ENCODE measurements around the gene COL6A2.

The COL6A2 gene

DNA sequence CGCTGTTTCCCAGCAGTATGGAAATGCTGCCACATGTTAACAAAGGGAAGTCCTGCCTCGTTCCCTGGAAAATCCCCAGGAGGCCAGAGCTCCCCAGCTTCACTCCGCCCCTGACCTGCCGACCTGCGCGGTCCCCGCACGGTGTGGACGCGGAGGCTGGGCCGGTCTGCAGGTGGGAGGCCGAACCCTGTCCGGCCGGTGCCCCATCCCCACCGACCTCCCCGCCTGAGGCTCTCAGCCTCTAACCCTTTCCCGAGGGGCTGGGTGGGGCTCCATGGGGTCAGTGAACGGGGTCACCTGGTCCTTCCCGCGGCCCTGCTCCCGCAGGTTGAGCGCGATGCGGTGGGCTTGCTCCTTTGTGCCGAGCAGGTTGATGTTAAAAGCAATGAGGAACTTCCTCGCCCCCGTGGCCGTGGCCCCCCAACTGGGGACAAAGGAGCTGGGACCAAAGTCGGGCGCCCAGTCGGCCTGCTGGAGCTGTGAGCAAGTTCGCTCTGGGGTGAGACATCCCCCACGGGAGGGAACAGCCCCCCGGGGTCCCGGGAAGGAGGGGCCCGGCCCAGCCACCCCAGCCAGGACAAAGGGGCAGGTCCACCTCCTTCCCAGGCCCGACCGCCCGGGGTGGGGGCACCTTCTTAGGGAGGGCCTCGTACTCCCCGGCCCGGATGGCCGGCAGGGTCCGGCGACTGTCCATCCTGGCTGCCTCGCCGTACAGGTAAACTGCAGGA lies 53.5 kb downstream of the COL6A2 start:
- H3K27ac ChIP-seq = no peak overlapping the region
- no peak for DNase-seq (ENCODE audit: low read depth, low spot score)

DNA sequence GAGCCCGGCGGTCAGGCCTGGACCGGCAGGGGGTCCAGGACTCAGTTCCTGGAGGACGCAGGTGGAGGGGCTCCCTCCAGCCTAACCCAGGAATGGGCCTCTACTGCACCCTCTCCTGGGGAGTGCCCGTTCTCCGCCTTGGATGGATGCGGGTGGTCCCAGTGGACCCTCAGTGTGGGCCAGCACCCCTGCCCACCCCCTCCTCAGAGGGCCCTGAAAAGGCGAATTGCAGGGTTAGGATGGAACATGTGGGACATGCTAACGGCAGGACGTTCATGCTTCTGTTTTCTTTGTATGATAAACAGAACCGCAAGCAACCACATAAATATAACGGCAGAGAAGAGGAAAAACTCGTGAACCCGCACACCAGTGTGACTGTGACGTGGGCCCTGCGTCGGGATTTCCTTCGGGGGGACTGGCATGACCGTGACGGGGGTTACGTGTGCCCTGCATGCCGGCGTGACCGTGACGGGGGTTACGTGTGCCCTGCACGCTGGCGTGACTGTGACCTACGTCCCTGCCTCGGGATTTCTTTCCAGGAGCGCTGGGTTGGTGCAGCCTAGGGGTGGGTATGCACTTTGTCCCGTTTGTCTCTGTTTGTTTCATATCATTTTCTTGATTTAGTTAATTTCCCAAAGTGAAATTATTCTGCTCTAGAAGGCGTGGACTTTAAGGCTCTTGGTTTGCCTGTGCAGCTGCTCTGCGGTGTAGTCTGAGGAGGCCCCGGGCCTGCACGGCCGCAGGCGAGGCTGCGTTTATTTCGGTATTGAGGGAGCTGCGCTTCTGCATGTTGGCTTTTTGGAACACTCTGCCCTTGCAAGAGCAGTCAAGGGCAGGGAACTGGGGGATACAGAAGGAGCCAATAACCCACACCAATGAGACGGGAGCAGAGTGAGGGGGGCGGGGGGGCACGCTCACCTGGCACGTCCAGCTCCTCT lies 54.3 kb downstream of the COL6A2 start:
- H3K27ac ChIP-seq = no peak overlapping the region
- no peak for DNase-seq (ENCODE audit: low read depth, low spot score)

DNA sequence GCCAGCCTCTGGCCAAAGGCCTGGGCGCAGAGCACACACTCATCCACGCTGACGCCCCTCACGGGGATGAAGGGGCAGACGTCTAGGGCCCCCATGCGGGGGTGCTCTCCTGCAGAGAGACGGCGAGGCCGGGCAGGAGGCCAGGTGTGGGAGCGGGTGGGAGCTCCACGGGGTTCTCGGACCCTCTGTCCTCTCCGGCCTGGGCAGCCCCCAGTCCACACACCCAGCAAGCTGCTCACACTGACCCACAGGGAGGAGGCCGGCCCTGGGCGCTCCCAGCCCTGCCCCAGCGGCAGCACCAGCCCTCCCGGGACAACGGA lies 55.0 kb downstream of the COL6A2 start:
- no peak overlapping the region for H3K27ac ChIP-seq
- DNase-seq (ENCODE audit: low read depth, low spot score) = no peak

DNA sequence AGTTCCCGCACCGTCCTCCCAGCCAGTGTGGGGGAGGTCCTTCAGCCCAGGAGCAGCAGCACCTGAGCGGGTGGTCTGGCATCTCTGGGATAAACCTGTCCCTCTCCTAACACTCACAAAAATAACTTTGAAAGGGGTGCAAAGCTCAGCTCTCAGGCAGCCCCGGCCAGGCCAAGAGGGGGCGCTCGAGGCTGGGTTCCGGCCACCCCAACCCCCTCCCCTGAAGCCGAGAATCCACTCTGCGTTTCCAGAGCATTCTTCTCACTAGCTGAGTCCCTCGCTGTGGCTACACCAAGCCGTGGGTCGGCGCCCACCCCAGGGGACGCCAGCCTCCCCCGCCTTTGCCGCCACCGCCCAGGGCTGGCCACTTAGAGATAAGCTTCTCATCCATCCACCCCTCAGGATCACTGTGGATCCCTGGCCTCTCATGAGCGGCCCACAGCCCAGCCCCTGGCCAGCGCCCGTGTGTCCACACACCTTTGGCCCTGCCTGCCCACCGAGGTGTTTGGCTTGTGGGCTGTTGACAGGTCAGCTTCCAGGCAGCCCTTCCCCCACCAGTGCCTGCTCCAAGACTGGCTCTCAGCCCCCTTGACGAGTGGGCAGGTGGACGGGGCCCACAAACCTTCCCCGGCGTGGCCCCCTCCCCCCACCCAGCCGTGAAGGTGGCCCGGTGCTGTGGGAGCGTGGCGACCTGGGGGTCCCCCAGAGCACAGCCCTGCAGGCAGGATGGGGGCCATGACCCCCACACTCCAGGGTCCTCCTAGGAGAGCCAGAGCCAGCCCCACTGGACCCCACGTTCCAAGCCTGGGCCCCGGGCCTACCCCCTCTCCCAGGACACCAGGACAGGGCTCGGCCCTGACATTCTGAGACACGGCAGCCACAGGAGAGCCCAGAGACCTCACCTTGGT lies 55.6 kb downstream of the COL6A2 start:
- DNase-seq (ENCODE audit: low read depth, low spot score) = no peak
- H3K27ac ChIP-seq = no peak overlapping the region

DNA sequence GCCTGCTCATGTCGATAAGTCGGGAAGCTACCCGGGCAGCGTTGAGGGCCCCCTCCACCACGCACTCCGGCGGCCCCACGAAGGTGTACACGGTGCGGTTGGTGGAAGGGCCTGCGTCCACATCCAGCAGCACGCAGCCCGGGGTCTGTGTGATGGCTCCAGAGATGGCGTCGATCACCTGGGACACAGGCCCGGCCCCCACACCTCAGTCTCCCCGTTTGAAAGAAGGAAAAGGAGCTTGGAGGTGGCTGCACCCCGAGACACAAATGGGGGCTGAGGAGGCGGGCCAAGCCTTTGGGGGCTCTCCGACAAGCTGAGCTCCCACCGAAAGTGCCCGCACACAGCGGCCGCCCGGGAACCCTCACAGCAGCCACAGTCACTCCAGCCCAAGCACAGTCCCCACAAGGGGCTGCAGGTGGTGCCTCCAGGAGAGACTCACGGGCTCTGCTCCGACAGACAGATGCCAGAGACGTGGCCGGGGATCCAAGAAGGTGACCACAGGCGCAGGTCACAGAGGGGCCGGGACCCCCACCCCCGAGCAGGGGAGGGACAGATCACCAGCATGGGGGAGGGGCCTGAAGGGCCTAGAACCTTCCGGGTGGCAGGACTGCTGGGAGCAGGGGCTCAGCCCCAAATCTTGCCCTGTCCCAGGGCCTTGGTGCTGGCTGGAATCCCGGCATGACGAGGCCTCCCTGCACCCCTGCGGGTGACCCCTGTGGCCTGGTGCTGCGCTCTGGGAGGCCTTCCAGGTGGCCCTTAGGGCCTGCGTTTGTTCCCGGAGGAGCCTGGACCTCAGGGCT lies 56.4 kb downstream of the COL6A2 start:
- no peak for DNase-seq (ENCODE audit: low read depth, low spot score)
- H3K27ac ChIP-seq = no peak overlapping the region

DNA sequence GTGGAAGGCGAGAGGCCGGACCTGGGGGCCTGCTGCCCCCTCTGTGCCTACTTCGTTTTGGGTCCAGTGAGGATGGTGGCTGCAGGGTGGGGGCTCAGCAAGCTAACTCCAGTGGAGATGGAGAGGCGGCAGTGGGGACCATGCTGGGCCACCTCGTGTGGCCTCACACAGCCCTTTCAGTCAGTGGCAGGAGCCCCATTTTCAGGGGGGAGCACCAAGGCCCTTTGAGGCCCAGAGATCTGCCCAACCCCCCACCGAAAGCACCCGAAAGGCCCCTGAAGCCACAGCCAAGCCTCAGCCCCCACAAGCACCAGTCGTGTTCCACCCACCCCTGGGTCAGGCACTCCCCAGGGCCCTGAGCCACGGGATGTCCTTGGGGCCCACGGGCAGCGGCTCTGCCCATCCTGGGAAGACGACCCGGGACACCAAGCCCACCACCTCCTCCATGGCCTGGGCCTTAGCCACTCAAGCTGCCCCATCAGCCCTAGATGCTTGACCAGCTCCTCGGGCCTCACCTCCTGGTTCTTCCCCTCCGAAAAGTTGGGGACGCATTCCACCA lies 57.1 kb downstream of the COL6A2 start:
- no peak for DNase-seq (ENCODE audit: low read depth, low spot score)
- no peak overlapping the region for H3K27ac ChIP-seq

DNA sequence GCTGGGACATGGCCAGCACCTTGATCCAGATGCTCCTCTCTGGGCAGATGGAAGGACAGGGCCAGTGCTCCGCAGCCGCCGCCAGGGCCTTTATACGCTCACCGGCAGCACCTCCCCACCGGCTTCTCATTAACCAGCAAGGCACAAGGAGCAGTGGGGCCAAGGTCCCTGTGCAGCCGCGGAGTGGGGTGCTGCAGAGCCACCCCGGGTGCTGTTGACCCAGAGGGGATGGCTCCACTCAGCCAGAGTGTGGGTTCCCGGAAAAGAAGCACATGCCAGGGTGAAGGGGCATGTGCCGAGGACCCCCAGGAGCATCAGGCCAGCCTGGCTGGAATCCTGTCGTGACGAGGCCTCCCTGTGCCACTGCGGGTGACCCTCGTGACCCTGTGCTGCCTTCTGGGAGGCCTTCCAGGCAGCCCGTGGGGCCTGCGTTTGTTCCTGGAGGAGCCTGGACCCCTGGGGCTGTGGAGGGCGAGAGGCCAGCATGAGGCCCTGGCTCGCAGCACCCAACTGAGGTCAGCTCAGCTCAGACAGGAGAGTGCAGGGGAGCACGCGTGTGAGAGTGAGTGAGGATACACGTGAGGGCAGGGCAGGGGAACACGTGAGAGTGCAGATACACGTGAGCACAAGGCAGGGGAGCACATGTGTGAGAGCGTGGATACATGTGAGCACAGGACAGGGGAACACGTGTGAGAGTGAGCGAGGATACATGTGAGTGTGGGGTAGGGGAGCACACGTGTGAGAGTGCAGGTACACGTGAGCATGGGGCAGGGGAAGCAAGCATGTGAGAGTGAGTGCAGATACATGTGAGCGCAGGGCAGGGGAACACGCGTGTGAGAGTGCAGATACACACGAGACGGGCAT lies 57.8 kb downstream of the COL6A2 start, which contains the start of gene FTCD:
Gene FTCD, minus strand, starts transcription at position 66 of the 864 bp plus-strand sequence. Its CDS starts 56 bp downstream, at position 10.
- H3K27ac ChIP-seq = no peak within 1 kb of the TSS
- DNase-seq (ENCODE audit: low read depth, low spot score) = no peak

DNA sequence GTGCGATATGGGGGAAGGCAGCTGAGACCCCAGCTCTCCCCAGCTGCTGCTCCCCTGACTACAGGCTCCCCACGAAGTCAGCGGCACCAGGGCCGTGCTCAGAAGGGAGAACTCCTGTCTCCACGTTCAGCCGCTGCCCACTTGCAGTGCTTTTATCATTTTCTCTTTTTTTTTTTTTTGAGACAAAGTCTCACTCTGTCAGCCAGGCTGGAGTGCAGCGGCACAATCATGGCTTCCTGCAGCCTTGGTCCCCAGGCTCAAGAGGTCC lies 58.4 kb downstream of the COL6A2 start:
- H3K27ac ChIP-seq = no peak overlapping the region
- DNase-seq (ENCODE audit: low read depth, low spot score) = no peak

DNA sequence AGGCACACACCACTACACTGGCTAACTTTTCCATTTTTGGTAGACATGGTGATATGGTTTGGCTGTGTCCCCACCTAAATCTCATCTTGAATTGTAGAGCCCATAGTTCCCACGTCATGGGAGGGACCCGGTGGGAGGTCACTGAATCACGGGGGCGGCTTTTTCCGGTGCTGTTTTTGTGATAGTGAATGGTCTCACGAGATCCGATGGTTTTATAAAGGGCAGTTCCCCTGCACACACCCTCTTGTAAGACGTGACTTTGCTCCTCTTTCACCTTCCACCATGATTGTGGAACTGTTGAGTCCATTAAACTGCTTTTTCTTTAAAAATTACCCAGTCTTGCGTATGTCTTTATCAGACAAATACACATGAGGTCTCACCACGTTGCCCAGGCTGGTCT lies 58.8 kb downstream of the COL6A2 start:
- no peak overlapping the region for H3K27ac ChIP-seq
- DNase-seq (ENCODE audit: low read depth, low spot score) = no peak

DNA sequence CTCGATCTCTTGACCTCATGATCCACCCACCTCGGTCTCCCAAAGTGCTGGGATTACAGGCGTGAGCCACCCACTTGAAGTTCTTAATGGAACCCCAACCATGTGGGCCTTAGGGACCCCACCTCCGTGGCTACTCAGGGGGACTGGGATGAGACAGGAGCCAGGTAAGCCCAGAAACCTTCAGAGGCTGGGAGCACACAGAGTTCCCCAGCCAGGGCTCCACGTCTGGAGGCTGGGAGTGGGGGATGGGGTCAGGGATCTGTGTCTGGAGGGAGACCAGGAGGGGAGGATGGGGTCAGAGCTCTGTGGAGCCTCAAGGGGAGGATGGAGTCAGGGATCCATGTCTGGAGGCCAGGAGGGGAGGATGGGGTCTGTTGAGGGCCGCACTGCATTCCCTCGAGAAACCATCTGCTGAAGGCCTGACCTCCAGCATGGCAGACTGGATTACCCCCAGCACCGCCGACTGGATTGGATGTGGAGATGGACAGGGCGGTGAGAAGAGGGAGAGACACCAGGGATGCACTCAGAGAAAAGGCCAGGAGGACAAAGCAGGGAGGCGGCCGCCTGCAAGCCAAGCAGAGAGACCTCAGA lies 59.6 kb downstream of the COL6A2 start:
- DNase-seq (ENCODE audit: low read depth, low spot score) = no peak
- H3K27ac ChIP-seq = no peak overlapping the region

DNA sequence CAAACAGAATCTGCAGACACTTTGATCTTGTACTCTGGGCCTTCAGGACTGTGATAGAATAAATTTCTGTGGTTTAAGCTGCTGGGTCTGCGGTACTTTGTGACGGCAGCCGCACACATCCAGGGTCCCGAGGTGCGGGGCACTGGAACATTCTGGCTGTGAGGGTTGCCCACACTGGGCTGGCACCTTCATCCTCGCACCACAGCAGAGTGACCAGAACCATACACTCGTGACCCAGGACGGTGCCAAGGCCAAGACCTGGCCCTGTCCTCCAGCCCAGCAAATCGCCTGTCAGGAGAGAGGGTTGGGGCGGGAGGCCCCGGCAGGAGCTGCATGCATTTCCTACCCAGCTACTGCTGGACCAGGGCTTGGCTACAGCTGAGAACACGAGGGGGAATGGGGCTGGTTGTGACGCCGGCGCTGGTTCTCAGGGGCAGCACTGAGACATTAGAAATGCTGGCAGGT lies 60.1 kb downstream of the COL6A2 start:
- no peak for DNase-seq (ENCODE audit: low read depth, low spot score)
- no peak overlapping the region for H3K27ac ChIP-seq

DNA sequence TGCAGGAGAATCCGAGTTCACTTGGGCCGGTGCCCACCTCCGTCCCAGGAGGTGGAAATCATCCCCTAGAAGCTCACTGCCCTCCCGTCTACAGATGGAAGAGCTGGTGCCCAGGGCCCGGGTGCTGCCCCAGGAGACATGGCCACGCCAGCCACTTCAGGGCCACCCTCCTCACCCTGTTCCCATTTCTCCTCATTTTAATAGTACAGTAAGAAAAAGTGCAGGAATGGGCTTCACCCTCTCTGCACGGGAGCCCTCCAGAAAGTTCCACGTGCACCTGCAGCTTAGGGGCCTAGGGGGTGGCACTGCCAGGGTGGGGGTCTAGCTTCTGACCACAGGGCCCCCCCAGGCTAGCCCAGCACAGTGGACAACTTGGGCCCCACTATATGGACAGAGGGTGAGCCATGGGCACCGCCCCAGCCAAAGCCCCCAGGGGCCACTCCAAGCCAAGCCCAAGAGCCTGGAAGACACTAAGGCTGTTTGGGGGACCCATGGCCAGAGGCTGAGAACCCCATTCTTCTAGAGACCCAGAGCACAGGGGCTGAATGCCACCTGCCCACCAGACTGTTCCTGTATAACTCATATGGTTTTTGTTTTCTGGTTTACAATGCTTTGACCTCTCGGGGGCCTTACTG lies 60.9 kb downstream of the COL6A2 start:
- H3K27ac ChIP-seq = no peak overlapping the region
- no peak for DNase-seq (ENCODE audit: low read depth, low spot score)

DNA sequence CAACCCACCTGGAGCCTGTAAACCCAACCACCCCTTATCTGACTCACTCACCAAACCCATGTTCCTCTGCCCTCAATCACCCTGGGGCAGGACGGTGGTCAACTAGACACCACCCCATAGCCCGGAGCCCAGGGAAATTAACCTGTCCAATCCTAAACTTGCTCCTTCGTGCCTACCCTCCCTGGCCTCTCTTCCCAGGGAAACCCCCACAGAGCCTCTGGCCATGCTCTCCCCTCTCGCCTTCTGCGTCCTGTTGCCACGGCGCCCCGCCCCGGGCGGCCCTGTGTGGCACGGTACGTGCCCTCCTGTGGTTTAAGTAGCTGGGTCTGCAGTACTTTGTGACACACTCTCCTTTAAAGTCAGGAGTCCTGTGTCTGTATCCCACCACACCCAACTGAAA lies 61.5 kb downstream of the COL6A2 start:
- H3K27ac ChIP-seq = no peak overlapping the region
- DNase-seq (ENCODE audit: low read depth, low spot score) = no peak

DNA sequence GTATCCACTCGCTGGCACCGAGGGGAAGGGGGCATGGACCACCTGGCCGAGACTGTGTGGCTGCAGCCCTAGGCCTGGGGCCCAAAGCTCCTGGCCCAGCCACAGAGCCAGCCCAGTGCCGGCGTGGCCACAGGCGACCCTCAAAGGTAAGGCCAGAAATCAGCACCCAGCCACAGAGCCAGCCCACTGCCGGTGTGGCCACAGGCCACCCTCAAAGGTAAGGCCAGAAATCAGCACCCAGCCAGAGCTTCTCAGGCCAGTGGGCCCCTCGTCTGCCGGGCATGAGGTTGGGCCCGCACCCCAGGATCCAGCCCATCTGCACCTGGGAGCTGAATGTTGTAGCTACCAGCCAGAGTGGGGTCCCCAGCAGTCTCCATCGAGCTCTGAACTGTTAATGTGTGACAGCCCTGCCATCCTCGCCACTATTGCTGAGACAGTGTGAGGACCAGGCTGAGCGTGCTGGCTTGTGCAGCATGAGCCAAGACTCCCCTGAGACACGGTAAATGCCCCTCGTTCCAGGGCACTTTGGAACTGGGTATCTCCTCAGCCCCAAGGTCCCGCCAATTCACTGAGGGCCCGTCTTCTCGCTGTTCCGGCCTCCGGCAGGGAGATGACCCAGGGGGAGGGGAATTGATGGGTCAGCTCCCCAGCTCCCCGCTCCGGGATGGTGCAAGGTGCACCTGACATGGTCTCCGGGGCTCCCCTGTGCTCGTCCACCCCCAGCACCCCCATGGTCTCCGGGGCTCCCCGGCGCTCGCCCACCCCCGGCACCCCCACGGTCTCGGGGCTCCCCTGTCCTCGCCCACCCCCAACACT lies 62.1 kb downstream of the COL6A2 start:
- DNase-seq (ENCODE audit: low read depth, low spot score) = no peak
- no peak overlapping the region for H3K27ac ChIP-seq

DNA sequence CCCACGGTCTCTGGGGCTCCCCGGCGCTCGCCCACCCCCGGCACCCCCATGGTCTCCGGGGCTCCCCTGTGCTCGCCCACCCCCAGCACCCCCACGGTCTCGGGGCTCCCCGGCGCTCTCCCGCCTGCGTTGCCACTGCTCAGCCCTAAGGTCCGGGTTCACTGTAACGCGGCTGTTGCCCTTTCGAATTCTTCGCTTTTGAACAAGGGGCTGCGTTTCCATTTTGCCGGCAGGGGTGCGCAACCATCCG lies 62.7 kb downstream of the COL6A2 start:
- no peak overlapping the region for H3K27ac ChIP-seq
- DNase-seq (ENCODE audit: low read depth, low spot score) = no peak

DNA sequence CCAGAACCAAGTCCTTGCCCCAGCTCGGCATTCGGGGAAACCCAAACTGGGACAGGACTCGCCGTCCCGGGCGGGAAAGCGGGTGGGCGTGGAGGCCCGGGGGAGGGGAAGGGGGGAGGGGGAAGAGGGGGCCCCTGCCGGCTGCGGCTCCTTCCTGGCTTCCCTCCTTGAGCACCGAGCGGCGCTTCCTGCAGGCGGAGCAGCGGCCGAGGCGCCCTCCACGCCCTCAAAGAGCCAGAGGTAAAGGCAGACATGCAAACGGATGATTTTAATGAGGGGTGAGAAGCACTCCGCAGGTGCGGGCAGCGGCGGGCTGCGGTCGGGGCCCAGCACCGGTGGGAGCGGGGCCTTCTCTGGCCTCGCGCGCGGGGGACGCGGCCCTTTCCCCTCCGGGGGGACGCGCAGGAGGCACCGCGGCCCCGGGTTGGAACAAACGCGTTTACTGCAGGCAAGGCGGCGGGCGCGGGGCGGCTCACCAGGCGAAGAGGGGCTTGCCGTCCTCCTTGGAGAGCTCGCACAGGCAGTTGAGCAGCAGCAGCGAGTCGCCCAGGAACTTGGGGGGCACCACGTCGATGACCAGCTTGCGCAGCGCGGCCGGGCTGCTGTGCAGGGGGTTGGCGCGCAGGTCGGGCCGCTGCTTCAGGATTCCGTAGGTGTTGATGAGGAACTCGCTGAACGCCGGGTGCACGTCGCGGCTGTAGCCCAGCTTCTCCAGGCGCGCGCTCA lies 63.2 kb downstream of the COL6A2 start:
- no peak for DNase-seq (ENCODE audit: low read depth, low spot score)
- no peak overlapping the region for H3K27ac ChIP-seq
